Breast epithelium (tissue), 3 donors: ENCODE results near the gene MSLN.

Experiments
- POLR2A ChIP-seq: fragments of 450-650 bp; IDR thresholded peaks from one replicate; pipeline ENCODE4 v1.6.1; 2016; ENCODE audit warnings: antibody characterized with exemption, mild to moderate bottlenecking, moderate library complexity
- POLR2AphosphoS5 ChIP-seq, 3 donors: sonication (generic); formaldehyde crosslinking; IDR thresholded peaks; one replicate each; pipeline ENCODE4 v1.6.1; 2017; ENCODE audit warnings: antibody characterized with exemption in 3 of 3
- TF ChIP-seq, protein P1 (sequence below), 3 donors: fragments of 450-650 bp; IDR thresholded peaks; one replicate each; pipeline ENCODE4 v1.5.1; 2016 to 2017; ENCODE audit warnings: antibody characterized with exemption in 3 of 3, mild to moderate bottlenecking in 3 of 3, moderate library complexity in 3 of 3

DNA sequence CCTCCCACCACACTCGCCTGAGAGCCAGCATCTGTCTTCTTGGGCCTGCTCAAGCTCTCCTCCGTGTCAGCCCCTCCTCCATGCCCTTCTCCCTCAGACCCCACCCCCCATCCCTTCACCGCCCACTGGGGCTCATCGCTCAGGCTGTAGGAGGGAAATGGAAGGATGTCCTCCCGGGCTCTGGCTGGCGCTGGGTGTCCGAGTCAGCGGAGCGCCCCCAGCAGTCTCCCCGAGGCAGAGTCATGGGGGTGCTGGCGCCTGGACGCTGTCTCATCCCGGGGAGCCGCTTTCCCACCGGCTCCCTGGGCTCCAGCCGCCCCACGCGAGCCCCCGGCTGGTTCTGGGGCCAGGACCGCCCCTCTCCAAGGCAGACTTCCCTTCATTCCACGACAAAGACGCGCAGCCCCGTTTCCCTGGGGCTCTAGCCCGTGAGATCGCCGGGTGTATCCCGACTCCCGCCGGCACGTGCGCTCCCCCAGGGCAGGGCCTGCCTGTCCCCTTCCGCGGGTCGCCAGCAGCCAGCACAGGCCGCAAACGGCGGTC is 40.0 kb upstream of the MSLN start:
- TF ChIP-seq, protein P1, sequence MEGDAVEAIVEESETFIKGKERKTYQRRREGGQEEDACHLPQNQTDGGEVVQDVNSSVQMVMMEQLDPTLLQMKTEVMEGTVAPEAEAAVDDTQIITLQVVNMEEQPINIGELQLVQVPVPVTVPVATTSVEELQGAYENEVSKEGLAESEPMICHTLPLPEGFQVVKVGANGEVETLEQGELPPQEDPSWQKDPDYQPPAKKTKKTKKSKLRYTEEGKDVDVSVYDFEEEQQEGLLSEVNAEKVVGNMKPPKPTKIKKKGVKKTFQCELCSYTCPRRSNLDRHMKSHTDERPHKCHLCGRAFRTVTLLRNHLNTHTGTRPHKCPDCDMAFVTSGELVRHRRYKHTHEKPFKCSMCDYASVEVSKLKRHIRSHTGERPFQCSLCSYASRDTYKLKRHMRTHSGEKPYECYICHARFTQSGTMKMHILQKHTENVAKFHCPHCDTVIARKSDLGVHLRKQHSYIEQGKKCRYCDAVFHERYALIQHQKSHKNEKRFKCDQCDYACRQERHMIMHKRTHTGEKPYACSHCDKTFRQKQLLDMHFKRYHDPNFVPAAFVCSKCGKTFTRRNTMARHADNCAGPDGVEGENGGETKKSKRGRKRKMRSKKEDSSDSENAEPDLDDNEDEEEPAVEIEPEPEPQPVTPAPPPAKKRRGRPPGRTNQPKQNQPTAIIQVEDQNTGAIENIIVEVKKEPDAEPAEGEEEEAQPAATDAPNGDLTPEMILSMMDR (IDR thresholded peaks at IDR 0.05), result no peak
- no peak for TF ChIP-seq POLR2AphosphoS5 (IDR thresholded peaks at IDR 0.05)
- TF ChIP-seq POLR2A, result no peak
